HL-60 (cell line): ENCODE results near the gene CABP2.

Experiments
- DNase-seq, 2 experiments: peaks; one replicate each; pipeline ENCODE4 v3.0.0-alpha.2; 2010 to 2020; ENCODE audit warnings: low read depth in 1 of 2, low spot score in 1 of 2
- H3K27ac ChIP-seq: fragments of 250-450 bp; sonication (Bioruptor Pico); replicated peaks from 2 replicates; pipeline ENCODE4 v1.5.1; 2020; ENCODE audit warnings: mild to moderate bottlenecking, moderate library complexity
- H3K27me3 ChIP-seq: fragments of 250-450 bp; sonication (Bioruptor Pico); 2 replicates; pipeline ENCODE4 v1.5.1; 2021; ENCODE audit warnings: mild to moderate bottlenecking, moderate library complexity; ENCODE audit not compliant: insufficient read depth, poor library complexity, severe bottlenecking
- H3K4me3 ChIP-seq: replicated peaks from 2 replicates; pipeline ENCODE4 v1.5.1; 2011; ENCODE audit warnings: mild to moderate bottlenecking, control low read depth, low read length; ENCODE audit not compliant: insufficient read depth
- GABPA ChIP-seq: IDR thresholded peaks from 2 replicates; pipeline ENCODE4 v1.6.1; 2012; ENCODE audit warnings: low read depth
- POLR2AphosphoS5 ChIP-seq: IDR thresholded peaks from 2 replicates; pipeline ENCODE4 v1.6.1; 2012; ENCODE audit warnings: low read depth
- SPI1 ChIP-seq: IDR thresholded peaks from 2 replicates; pipeline ENCODE4 v1.6.1; 2012; ENCODE audit warnings: low read depth, mild to moderate bottlenecking, borderline replicate concordance
- TF ChIP-seq, protein P1 (sequence below): IDR thresholded peaks from one replicate; pipeline ENCODE4 v1.5.1; 2011; ENCODE audit warnings: low read length, control low read depth, inconsistent platforms; ENCODE audit not compliant: insufficient read depth
- TF ChIP-seq, protein P2 (sequence below): IDR thresholded peaks from 2 replicates; pipeline ENCODE4 v1.6.1; 2012; ENCODE audit warnings: low read depth; ENCODE audit not compliant: insufficient replicate concordance

CABP2 gene

GRCh38 chr11:67510023-67510345 is 13.3 kb downstream of the CABP2 start:
- H3K4me3 ChIP-seq, result no peak overlapping the region
- H3K27me3 ChIP-seq, result no peaks in the 10 kb centered on the region
- DNase-seq, result no peak
- no peak for TF ChIP-seq POLR2AphosphoS5
- TF ChIP-seq, protein P1, sequence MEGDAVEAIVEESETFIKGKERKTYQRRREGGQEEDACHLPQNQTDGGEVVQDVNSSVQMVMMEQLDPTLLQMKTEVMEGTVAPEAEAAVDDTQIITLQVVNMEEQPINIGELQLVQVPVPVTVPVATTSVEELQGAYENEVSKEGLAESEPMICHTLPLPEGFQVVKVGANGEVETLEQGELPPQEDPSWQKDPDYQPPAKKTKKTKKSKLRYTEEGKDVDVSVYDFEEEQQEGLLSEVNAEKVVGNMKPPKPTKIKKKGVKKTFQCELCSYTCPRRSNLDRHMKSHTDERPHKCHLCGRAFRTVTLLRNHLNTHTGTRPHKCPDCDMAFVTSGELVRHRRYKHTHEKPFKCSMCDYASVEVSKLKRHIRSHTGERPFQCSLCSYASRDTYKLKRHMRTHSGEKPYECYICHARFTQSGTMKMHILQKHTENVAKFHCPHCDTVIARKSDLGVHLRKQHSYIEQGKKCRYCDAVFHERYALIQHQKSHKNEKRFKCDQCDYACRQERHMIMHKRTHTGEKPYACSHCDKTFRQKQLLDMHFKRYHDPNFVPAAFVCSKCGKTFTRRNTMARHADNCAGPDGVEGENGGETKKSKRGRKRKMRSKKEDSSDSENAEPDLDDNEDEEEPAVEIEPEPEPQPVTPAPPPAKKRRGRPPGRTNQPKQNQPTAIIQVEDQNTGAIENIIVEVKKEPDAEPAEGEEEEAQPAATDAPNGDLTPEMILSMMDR, result no peak
- TF ChIP-seq SPI1, result no peak
- TF ChIP-seq, protein P2, sequence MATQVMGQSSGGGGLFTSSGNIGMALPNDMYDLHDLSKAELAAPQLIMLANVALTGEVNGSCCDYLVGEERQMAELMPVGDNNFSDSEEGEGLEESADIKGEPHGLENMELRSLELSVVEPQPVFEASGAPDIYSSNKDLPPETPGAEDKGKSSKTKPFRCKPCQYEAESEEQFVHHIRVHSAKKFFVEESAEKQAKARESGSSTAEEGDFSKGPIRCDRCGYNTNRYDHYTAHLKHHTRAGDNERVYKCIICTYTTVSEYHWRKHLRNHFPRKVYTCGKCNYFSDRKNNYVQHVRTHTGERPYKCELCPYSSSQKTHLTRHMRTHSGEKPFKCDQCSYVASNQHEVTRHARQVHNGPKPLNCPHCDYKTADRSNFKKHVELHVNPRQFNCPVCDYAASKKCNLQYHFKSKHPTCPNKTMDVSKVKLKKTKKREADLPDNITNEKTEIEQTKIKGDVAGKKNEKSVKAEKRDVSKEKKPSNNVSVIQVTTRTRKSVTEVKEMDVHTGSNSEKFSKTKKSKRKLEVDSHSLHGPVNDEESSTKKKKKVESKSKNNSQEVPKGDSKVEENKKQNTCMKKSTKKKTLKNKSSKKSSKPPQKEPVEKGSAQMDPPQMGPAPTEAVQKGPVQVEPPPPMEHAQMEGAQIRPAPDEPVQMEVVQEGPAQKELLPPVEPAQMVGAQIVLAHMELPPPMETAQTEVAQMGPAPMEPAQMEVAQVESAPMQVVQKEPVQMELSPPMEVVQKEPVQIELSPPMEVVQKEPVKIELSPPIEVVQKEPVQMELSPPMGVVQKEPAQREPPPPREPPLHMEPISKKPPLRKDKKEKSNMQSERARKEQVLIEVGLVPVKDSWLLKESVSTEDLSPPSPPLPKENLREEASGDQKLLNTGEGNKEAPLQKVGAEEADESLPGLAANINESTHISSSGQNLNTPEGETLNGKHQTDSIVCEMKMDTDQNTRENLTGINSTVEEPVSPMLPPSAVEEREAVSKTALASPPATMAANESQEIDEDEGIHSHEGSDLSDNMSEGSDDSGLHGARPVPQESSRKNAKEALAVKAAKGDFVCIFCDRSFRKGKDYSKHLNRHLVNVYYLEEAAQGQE, result no peak
- no peak for TF ChIP-seq GABPA
- no peak overlapping the region for H3K27ac ChIP-seq

GRCh38 chr11:67508486-67509121 is 14.6 kb downstream of the CABP2 start:
- H3K27ac ChIP-seq, result peak overlapping the region; percentile 94
- H3K4me3 ChIP-seq, result peak overlapping the region; percentile 65
- TF ChIP-seq POLR2AphosphoS5, result peak; percentile 50
- TF ChIP-seq, protein P1, result no peak
- TF ChIP-seq GABPA, result no peak
- TF ChIP-seq, protein P2, result no peak
- peak; percentile 92 to 96 for DNase-seq
- H3K27me3 ChIP-seq, result no peaks in the 10 kb centered on the region

GRCh38 chr11:67507864-67508485 is 15.3 kb downstream of the CABP2 start, which contains the start of gene CDK2AP2:
Gene CDK2AP2 (minus strand): TSS chr11:67508162. CDS start chr11:67508082, 80 bp downstream.
- peak; percentile 99 to 100 for DNase-seq
- no peaks in the 10 kb centered on the region for H3K27me3 ChIP-seq
- TF ChIP-seq, protein P1, result no peak
- TF ChIP-seq GABPA, result peak; percentile 47; the same call in 1 of the 2 replicates
- no peak for TF ChIP-seq SPI1
- peak within 1 kb of the TSS; percentile 94 for H3K27ac ChIP-seq
- peak within 1 kb of the TSS; percentile 65 for H3K4me3 ChIP-seq
